ENCODE results near the gene COG7.

- TF ChIP-seq CTCF (IDR thresholded peaks at IDR 0.05), result no peak
- TF ChIP-seq POLR2A (IDR thresholded peaks at IDR 0.05), result no peak
- TF ChIP-seq POLR2AphosphoS5 (IDR thresholded peaks at IDR 0.05), result no peak
- no peak for TF ChIP-seq EP300 (IDR thresholded peaks at IDR 0.05)
Measured at GRCh38 chr16:23359092-23359760, 93.8 kb downstream of the COG7 start.
